Prostate gland (tissue), 2 donors: Measurements from ENCODE around the gene HPS3.
A peak's percentile ranks its signal among the peaks of the same experiment; 100 is the strongest.

Experiments used
- POLR2A ChIP-seq: fragments of 450-650 bp; IDR thresholded peaks from one replicate; pipeline ENCODE4 v1.6.1; 2016; ENCODE audit warnings: antibody characterized with exemption, mild to moderate bottlenecking
- POLR2AphosphoS5 ChIP-seq: sonication (generic); formaldehyde crosslinking; IDR thresholded peaks from one replicate; pipeline ENCODE4 v1.6.1; 2017; ENCODE audit warnings: antibody characterized with exemption
- TF ChIP-seq, protein P1 (sequence below), 4 experiments: fragments of 200-600 bp in 2 of 4; fragments of 450-650 bp in 2 of 4; sonication (generic) in 2 of 4; IDR thresholded peaks; 1 replicate in 3 of 4; 2 replicates in 1 of 4; pipeline ENCODE4 v1.5.1; 2016 to 2019; ENCODE audit warnings: antibody characterized with exemption in 4 of 4, mild to moderate bottlenecking in 2 of 4, moderate library complexity in 2 of 4

GRCh38 chr3:149129326-149130205 is at the start of gene HPS3:
- TF ChIP-seq, protein P1, sequence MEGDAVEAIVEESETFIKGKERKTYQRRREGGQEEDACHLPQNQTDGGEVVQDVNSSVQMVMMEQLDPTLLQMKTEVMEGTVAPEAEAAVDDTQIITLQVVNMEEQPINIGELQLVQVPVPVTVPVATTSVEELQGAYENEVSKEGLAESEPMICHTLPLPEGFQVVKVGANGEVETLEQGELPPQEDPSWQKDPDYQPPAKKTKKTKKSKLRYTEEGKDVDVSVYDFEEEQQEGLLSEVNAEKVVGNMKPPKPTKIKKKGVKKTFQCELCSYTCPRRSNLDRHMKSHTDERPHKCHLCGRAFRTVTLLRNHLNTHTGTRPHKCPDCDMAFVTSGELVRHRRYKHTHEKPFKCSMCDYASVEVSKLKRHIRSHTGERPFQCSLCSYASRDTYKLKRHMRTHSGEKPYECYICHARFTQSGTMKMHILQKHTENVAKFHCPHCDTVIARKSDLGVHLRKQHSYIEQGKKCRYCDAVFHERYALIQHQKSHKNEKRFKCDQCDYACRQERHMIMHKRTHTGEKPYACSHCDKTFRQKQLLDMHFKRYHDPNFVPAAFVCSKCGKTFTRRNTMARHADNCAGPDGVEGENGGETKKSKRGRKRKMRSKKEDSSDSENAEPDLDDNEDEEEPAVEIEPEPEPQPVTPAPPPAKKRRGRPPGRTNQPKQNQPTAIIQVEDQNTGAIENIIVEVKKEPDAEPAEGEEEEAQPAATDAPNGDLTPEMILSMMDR (IDR thresholded peaks at IDR 0.05) = peak in 2 of 4 experiments; percentile 17 to 28
- peak; percentile 98 for TF ChIP-seq POLR2A
- peak; percentile 97 for TF ChIP-seq POLR2AphosphoS5
